Limb (tissue), 2 donors: ENCODE measurements around the gene IFITM10.
A peak's percentile ranks its signal among the peaks of the same experiment; 100 is the strongest.

Experiments used
- DNase-seq, 2 donors: peaks; one replicate each; pipeline ENCODE4 v3.0.0-alpha.2; 2016; ENCODE audit errors: extremely low spot score in 2 of 2

The IFITM10 gene

DNA sequence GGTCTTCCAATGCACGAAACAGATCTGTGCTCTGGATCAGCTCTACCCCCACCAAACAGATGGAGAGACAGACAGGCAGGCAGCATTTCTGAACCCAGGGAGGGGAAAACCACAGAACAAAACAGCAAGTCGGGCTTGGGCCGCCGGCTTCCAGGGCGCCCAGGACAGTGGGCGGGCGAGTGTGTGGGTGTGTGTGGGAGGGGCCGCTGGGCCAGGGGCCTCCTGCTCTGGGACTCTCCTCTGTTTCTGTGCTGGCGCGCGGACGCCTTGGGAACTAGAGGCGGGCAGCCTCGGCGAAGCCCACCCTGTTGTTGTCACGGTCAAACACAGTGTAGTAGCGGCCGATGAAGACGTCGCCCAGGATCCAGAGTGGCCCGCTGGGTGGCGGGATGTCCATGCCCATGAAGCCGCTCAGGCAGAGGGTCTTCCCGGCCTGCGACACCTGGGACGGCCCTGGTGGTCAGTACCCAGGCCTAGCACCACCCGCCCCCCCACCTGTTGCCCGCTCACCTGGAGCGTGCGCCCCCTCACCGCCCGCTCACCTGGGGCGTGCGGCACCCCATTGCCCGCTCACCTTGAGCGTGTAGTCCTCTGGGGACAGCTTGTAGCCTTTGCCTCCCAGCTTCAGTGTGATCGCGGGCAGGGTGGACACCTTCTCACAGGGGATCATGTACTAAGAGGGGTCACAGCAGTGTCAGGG, 3.0 kb upstream of the IFITM10 start:
- no peak for DNase-seq

DNA sequence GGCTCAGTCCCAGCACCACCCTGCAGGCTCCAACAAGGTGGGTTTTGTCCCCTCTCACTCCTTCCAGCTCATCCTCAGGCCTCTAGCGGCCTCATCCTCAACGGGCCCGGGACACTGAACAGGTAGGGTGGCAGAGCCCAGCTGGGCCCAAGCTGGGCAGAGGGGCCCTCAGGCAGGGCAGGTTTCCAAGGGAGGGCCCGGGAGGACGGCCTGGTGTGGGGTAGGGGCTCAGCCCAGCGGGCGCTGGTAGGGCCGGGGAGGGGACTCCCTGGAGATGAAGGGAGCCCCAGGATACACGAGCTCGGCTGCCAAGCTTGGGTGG, 2.5 kb upstream of the IFITM10 start:
- DNase-seq: no peak

DNA sequence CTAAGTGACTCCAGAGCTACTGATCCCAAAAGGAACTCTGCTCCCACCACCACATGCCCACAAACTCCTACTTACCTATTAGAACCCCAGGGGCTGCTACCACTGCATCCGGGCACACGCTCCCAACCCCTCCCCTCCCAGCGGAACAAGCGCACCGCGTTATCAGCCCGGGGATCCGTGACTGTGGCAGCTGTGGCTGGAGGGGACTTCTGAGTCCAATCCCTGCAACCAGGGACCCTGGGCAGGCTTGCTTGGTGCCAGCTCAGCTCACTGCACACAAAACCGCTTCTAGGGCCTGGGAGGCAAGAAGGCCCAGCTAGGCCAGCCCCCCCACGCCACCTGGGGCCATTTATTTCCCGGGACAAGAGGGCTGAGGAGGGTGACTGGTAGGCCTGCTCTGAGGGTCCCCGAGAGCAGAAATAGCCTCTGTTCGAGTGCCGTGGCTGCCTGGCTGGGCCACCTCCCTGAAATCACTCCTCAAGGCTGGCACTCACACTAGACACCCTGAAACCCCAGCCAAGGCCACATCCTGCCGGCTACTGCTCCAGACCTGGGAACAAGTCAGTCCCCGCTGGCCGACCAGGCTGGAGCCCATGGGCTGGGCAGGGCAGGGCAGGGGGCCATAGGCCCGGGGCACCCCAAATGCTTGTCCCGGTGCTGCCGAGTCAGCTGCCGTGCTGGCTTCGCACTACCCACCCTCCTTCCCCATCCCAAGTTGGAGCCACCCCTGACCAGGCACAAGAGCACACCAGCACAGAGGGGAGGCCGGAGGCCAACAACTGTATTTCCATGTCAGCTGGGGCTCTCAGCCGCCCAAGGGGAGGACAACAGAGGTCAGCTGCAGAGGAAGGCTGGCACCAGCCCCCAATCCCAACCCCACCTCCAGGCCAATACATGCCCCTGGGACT, 1.9 kb upstream of the IFITM10 start:
- no peak for DNase-seq

DNA sequence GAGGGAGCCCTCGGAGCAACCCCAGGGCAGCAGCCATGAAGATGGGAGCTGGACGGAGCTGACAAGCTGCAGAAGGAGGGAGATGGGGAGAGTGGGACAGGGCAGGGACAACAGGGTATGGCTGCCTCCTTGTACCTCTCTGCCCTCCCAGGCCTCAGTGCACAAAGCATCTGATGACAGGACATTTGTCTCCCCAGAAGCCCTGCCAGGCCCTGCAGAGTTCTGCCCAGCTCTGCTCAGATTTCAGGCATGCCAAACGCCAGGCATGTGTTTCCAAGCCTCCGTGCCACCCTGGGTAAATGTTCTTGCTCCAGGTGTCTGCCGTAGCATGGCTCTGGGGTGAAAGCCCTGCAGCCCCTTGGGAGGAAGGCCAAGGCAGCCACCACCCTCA, 1.1 kb upstream of the IFITM10 start:
- DNase-seq: no peak

DNA sequence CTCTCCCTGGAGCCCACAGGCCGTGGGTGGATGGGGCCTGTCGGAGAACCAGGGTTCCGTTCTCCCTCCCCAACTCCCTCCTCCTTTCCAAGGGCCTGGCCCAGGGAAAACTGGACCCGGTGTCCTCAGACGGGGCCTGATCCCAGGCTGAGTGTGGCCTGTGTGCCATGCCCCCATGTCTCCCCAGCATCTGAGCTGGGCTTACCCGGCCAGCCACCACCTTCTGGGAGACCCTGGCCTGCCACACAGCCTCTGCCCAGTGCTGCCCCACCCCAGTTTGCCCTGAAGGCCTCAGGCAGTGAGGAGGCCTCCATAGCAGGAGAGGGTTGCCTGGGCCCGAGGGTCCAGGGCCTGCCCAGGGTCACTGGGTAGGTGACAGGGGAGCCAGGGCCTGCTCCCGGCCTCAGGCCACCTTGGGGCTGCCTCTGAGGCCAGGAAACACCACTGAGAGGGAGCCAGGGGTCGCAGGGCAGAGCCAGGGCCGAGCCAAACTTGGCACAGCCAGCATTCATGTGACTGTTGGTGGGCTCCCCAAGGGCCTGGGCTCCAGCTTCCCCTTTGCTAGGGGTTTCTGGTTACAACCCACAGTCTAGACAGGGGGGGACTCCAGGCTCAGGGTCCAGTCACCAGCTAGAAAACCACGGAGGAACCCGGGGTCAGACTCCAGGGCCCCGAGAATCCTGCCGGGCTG, 590 bp upstream of the IFITM10 start:
- DNase-seq: no peak

DNA sequence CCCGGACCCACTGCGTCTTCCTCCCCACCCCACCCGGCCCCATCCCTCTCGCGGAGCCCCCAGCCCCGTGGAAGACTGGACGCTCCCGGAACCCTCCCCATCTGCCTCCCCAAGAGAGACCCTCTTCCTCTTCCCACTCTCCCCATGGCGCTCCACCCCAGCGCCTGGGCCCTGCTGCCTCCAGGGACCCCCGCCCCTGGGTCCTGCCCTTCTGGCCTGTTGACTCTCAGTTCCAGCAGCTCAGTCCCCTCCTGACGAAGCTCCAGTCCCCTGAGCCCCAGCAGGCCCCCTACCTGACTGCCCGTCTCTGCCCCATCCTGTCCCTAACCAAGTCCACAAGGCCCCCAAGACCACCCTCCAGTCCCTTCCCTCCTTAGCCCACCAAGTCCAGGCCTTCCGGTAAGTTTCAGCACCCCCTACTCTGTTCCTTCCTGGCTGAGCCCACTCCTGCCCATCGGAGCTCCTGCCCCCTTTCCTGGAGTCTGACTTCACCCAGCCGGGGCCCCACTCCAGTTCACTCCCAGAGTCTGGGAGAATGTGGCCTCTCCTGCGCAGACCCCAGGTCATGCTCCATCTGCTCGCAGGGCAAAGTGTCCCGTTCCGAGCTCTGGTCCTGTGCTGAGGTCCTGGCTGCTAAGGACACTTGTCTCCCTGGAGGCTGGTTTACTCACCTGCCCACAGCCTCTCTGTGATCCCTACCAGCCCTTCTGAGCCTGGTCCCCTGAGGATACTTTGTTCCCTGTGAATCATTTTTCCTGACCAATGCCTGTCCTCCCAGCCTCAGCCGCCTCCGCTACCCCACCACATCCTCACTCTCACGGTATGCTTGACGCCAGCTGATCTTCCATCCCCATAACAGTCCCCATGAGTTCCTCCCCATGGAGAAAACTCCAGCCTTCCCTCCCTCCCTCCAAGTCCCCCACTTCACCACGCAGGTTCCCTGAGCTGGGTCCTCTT, 722 bp downstream of the IFITM10 start:
- DNase-seq: no peak

DNA sequence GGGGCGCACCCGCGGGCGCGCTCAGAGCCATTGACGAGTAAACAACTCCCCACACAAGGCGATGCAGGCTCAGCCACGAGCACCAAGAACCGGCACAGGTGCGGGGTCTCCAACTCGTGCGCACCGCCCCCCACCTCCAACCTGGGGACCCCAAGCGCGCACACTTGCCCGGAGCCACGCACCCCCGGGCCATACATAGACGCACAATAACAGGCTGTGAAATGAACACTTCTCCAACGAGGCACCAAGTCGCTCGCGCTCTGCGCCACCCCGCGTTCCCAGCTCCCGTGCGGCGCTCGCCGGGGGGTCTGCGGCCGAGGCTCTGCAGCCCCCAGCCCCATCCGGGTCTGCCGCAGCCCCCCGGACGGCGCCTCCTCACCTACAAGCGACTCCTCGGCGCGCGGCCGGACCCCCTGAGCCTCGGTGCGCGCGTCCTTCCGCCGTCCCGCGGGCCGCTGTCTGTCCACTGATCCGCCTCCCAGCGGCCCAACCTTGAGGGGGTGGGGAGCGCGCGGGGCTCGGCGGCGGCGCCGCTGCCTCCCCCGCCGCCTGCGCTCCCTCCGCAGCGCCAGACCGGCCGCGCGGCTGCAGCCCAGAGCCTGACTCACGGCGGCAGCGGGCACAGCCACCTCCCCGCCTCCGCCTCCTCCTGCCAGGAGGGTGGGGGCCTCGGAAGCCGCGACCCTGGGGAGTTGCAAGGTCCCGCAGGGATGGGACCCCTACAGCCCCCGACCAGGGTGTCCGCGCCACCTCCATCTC, 1.6 kb downstream of the IFITM10 start:
- DNase-seq: no peak

DNA sequence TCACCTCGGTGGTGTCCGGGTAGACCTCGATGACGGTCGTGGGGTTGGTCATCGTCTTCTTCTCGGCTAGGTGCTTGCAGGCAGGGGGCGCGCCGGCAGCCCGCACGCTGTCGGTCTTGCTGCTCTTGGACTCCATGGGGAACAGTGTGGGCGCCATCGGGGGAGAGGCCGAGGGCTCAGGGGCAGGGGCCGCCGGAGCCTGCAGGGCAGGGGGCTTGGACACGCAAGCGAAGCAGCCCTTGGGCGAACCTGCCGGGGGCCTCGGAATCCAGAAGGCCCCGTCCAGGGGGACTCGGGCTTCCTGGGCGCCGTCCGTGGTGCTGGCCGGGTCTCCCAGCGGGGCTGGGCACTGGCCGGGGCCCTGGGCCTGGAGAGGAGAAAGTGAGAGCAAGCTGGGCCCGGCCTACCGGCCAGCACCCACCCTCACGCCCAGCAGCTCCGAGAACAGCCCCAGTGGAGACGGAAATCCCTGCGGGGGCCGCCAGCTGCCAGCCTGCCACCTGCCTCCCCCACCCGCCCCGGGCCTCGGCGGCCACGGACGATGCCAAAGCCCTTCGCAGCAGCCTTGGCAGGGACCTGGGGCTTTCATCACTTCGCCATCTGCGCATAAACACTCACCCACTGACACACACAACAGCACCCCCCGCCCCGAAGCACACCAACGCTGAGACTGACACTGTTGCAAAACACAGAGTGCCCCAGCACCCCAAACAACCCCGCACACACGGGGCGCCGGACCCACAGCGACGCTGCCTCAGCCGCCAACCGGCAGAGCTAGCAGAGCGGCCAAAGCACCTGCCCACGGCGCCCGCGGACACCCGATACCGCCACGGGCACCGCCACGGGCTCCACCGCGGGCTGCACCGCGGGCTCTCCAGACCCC, 2.4 kb downstream of the IFITM10 start:
- DNase-seq: no peak

DNA sequence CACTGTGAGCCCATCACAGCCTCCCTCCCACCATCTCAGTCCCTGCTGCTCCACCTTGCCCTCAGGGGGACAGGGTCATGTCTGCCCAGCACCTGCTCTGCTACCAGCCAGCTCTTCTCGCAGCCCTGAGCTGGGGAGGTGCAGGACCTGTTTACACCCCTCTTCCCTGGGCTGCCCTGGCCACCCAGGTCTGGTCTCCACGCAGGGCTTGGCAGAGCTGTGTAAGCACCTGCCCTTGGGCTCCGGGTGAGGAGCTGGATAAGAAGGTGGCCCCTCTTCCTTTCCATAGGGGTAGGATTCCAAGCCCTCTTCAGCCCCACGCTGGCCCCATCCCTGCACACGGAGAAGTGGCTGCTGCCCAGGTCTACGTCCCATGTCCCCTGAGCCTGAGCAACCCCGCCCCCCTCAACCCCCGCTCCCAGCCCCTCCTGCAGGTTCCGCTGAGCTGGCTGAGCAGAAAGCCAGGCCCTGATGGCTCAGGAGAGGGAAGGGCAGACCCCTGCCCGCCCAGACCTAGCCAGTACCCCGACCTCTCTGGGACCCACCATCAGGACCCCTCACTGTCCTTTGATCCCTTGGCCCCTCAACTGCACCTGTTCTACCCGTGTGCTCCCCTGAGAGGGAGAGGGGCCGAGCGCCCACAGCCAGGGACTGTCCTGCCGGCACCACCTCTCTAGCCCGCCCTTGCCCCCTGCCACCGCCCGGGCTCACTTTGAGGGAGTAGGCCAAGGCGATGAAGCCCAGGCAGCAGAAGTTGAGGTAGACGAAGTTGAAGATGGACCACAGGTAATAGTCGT, 3.2 kb downstream of the IFITM10 start:
- no peak for DNase-seq

DNA sequence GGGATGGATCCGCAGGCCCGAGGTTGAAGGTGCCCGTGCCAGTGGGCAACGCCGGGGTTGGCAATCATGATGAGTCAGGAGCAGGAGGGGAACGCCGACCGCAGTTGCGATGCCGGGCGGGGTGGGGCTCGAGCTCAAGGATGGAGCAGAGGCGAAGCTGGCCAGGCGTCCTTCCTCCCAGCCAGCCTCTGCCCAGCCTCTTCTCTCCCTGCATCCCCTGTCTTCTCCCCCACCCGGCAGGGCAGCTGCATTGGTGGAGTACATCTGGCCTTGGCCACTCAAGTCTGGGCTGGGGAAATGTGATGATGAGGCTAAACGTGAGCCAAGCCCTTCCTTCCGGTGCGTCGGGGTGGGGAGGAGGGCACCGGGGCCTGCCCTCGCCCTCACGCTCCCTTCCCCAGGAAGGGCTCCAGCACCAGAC, 3.9 kb downstream of the IFITM10 start:
- no peak for DNase-seq

DNA sequence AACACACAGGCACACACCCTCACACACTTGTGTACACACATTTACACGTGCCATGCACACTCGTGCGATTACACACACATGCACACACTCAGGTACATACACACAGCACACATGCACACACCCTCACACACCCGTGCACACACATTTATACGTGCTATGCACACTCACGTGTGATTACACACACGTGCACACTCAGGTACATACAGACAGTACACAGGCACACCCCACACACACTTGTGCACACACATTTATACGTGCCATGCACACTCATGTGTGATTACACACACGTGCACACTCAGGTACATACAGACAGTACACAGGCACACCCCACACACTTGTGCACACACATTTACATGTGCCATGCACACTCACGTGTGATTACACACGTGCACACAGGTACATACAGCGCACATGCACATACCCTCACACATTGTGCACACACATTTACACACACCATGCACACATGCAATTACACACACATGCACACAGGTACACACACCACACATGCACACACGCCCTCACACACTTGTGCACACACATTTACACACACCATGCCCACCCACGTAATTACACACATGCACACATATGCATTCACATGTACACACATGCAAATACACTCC, 4.6 kb downstream of the IFITM10 start:
- DNase-seq: no peak

DNA sequence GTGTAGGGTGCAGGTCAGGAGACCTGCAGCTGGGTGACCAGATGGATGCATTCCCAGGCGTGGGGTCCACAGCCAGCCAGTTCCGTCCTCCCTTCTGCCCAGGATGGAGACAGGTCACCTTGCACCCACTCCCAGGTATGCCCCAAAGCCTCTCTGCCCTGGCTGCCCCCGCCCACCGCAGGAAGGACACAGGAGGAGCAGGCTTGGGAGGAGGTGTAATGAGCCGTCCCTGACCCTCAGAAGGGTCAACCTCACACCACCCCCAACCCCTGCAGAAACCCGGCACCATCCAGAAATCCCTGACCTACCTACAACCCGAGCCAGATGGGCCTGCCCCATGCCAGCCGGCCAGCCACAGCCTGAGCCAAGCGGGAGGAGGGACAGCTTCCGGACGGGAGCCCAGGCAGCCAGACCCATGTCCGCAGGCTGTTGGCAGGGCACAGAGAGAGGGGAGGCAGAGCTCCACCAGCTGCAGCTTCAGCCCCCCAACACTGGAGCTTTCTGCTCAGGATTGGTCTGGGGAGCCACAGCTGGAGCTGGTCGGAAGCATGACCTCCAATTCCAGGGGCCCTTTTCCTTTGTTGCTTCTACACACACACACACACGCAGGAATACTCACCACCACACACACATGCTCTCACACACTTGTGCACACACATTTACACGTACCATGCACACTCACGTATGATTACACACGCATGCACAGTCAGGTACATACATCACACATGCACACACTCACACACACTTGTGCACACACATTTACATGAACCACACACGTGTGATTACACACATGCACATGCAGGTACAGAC, 5.3 kb downstream of the IFITM10 start:
- DNase-seq: no peak

DNA sequence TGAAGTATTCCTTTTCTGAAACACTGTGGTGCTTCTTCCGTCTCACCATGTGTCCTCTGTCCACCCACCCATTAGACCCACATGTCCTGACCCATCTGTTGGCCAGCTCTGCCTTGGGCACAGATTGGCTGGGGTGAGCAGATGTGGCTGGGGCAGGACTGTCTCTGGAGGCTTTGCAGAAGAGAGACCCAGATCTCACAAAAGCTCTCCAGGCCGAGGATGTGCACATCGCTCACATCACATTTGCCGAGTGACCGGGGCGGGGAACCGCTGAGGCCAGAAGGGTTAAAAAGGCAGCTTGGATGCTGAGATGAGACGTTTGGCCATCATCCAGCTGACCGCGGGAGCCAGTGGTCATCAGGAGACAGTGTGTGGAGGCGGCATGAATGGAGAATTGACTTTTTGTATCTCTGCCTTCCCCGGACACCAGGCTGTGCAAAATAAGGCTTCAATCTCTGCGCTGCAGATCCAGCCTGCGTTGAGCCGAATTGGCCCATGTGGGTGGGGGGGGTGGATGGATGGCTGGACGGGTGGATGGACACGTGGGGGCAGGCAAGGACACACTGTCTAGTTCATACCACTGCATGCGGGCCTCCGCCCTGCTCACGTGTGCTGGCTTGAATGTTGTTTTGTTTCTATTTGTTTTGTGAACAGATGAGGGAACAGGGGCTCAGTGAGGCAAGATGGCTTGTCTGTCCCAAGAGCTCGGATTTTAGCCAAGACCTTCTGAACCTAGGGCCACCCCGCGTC, 6.1 kb downstream of the IFITM10 start:
- peak in 1 of 2 donors; percentile 9 for DNase-seq

DNA sequence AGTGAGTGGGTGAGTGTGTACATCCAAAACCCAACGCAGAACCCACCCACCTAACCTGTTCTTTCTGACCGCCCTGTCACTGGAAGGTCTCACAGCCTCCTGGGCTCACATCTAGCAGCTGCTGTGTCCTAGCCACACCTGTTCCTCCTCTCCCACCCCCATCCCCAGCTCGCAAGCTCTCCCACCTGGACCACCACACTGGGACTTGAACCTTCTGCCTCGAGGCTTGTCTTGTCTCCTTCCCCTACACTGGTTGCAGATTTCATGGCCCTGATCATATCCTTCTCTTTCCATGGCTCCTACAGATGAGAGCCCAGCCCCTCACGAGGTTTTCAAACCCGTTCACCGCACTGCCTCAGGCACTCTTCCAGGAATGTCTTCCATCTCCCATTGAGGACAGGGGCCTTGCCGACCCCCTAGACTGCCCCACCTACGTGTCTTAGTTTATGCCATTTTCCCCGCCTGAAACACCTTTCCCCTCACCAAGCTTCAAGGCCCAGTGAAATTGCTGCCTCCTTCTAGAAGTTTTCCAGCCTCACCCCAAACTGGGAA, 6.7 kb downstream of the IFITM10 start:
- peak in 1 of 2 donors; percentile 2 for DNase-seq

DNA sequence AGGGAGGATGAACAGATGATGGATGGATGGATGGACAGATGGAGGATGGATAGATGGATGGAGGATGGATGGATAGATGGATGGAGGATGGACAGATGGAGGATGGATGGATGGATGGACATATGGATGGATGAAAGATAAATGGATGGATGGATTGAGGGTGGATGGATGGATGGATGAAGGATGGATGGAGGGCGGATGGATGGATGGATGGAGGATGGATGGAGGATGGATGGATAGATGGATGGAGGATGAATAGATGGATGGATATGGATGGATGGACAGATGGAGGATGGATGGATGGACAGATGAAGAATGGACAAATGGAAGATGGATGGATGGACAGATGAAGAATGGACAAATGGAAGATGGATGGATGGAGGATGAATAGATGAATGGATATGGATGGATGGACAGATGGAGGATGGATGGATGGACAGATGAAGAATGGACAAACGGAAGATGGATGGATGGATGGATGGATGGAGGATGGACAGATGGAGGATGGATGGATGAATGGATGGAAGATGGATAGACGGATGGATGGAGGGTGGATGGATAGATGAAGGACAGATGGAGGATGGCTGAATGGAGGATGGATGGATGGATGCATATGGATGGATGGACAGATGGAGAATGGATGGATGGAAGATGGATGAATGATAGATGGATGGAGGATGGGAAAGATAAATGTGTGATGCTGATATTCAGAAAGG, 7.4 kb downstream of the IFITM10 start:
- no peak for DNase-seq

DNA sequence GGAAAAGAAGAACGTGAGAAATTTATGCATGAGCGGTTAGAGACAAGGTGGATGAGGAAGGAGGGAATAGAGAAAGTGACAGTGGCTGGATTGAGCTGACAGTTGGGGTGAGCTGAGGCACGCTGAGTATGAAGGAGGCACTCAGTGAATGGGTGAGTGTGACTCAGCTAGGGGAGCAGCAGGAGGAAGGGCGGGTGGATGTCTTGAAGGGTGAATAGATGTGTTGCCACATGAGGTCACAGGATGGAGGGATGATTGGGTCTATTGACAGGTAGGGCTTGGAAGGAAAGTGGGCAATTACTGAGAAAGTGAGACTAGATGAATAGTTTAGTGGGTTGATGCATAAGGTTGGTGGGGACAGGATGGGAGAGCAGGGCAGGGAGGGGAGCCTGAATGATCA, 8.0 kb downstream of the IFITM10 start:
- peak in 1 of 2 donors; percentile 4 for DNase-seq
